GM12878 (cell line): Measurements from ENCODE around the gene UQCC2. TPM values are rescaled to one million over a fixed set of nuclear protein-coding genes. Genes with fewer than 3 reads are reported as not detected.

Experiments used
- ATAC-seq: fragments of 200-7000 bp; cut with Tn5 transposase; 3 replicates; pipeline ENCODE4 v1.9.1; 2020; ENCODE audit warnings: mild to moderate bottlenecking, moderate library complexity
- BruUV-seq: library from RNA; stranded (reverse); fragments of 400-500 nt; replicated peaks from 2 replicates; lab custom pipeline; 2021; lab: Mats Ljungman, UMichigan
- CTCF ChIA-PET: fragments of 300-600 bp; sonication (Branson Sonifier 250); formaldehyde crosslinking; extraction: SDS; loops from one replicate; lab custom pipeline; 2021; ENCODE audit warnings: inconsistent platforms; lab: Yijun Ruan, JAX
- POLR2A ChIA-PET: fragments of 350-600 bp; formaldehyde crosslinking; extraction: SDS; loops from one replicate; lab custom pipeline; 2021; ENCODE audit warnings: inconsistent platforms; lab: Charles Lee
- RAD21 ChIA-PET: fragments of 300-600 bp; sonication (Branson Sonifier 250); formaldehyde crosslinking; loops from one replicate; lab custom pipeline; 2023; ENCODE audit warnings: antibody characterized with exemption; ENCODE audit not compliant: unreplicated experiment; lab: Charles Lee
- SMC1A ChIA-PET: fragments of 300-600 bp; sonication (Branson Sonifier 250); formaldehyde crosslinking; loops from one replicate; lab custom pipeline; 2023; ENCODE audit not compliant: unreplicated experiment, uncharacterized antibody; lab: Charles Lee
- DNase-seq: peaks from one replicate; pipeline ENCODE4 v3.0.0-alpha.2; 2011; ENCODE audit warnings: low read depth, low spot score
- FAIRE-seq: peaks from 3 replicates; lab custom pipeline; 2011; peaks lifted over from hg19 to GRCh38; lab: Jason Lieb, UNC
- H2AFZ ChIP-seq: 2 replicates; pipeline ENCODE4 v1.6.0; 2011; ENCODE audit warnings: low read depth, low read length, control low read depth; ENCODE audit not compliant: control insufficient read depth
- H3K27ac ChIP-seq: 2 replicates; pipeline ENCODE4 v1.5.1; 2011; ENCODE audit warnings: control low read depth; ENCODE audit not compliant: control insufficient read depth, insufficient read depth
- H3K27me3 ChIP-seq, 2 experiments: replicated peaks in 1 of 2; 2 replicates each; pipeline versions ENCODE4 v1.6.0 to v1.6.1; 2011; ENCODE audit warnings: low read length in 1 of 2; ENCODE audit not compliant: control insufficient read depth in 2 of 2, insufficient read depth in 2 of 2
- H3K36me3 ChIP-seq, 2 experiments: 2 replicates each; pipeline ENCODE4 v1.5.1; 2011; ENCODE audit warnings: low read length in 1 of 2; ENCODE audit not compliant: control insufficient read depth in 2 of 2, insufficient read depth in 2 of 2
- H3K4me1 ChIP-seq: 2 replicates; pipeline ENCODE4 v1.6.1; 2011; ENCODE audit warnings: mild to moderate bottlenecking, low read length, moderate library complexity, mixed read lengths; ENCODE audit not compliant: control insufficient read depth, insufficient read depth
- H3K4me2 ChIP-seq: 2 replicates; pipeline ENCODE4 v1.6.0; 2011; ENCODE audit warnings: control low read depth; ENCODE audit not compliant: control insufficient read depth, insufficient read depth
- H3K4me3 ChIP-seq: fragments of 200-600 bp; sonication (generic); 2 replicates; pipeline ENCODE4 v1.5.1; 2016
- H3K79me2 ChIP-seq: 2 replicates; pipeline ENCODE4 v1.6.0; 2011; ENCODE audit warnings: low read length; ENCODE audit not compliant: control insufficient read depth, insufficient read depth
- H3K9ac ChIP-seq: 2 replicates; pipeline ENCODE4 v1.8.0; 2011; ENCODE audit warnings: low read length, control low read depth, mixed read lengths; ENCODE audit not compliant: control insufficient read depth, insufficient read depth
- H3K9me3 ChIP-seq: replicated peaks from 3 replicates; pipeline ENCODE4 v1.5.1; 2011; ENCODE audit warnings: mild to moderate bottlenecking, low read length; ENCODE audit not compliant: control insufficient read depth, insufficient read depth
- H4K20me1 ChIP-seq: 2 replicates; pipeline ENCODE4 v1.6.0; 2011; ENCODE audit not compliant: control insufficient read depth, insufficient read depth
- BHLHE40 ChIP-seq, 2 experiments: fragments of 450-650 bp in 1 of 2; IDR thresholded peaks; 2 replicates each; pipeline ENCODE4 v1.6.1; 2011 to 2017; ENCODE audit warnings: low read depth in 2 of 2, borderline replicate concordance in 1 of 2, improper control_type of control experiment in 1 of 2, low read length in 1 of 2, mild to moderate bottlenecking in 1 of 2
- RAD21 ChIP-seq: IDR thresholded peaks from 2 replicates; pipeline ENCODE4 v1.6.1; 2011; ENCODE audit warnings: mild to moderate bottlenecking, low read depth, low read length, moderate library complexity; ENCODE audit not compliant: insufficient read depth
- RUNX3 ChIP-seq: IDR thresholded peaks from 2 replicates; pipeline ENCODE4 v1.6.1; 2012; ENCODE audit warnings: low read length, inconsistent platforms
- SIN3A ChIP-seq: IDR thresholded peaks from 2 replicates; pipeline ENCODE4 v1.6.1; 2012; ENCODE audit warnings: low read depth, low read length, improper control_type of control experiment
- SMARCA5 ChIP-seq: fragments of 450-650 bp; IDR thresholded peaks from 2 replicates; pipeline ENCODE4 v1.6.1; 2017; ENCODE audit warnings: mild to moderate bottlenecking
- SUZ12 ChIP-seq: fragments of 200-600 bp; sonication (generic); IDR thresholded peaks from one replicate; pipeline ENCODE4 v1.6.1; 2018; ENCODE audit warnings: antibody characterized with exemption, mild to moderate bottlenecking; ENCODE audit not compliant: unreplicated experiment
- ZNF217 ChIP-seq: fragments of 450-650 bp; IDR thresholded peaks from 2 replicates; pipeline ENCODE4 v1.6.1; 2017; ENCODE audit warnings: antibody characterized with exemption, mild to moderate bottlenecking
- ZNF24 ChIP-seq: fragments of 450-650 bp; IDR thresholded peaks from 2 replicates; pipeline ENCODE4 v1.6.1; 2017; ENCODE audit warnings: antibody characterized with exemption, mild to moderate bottlenecking
- ZNF622 ChIP-seq: fragments of 450-650 bp; IDR thresholded peaks from 2 replicates; pipeline ENCODE4 v1.6.1; 2017; ENCODE audit warnings: mild to moderate bottlenecking, inconsistent platforms
- WGBS: methylation state at CpG from one replicate; pipeline ENCODE4 v1.1.6; 2016; ENCODE audit warnings: low lambda C conversion rate; ENCODE audit not compliant: insufficient replicate concordance, insufficient coverage; ENCODE audit errors: missing lambda C conversion rate; 5-methylcytosine and 5-hydroxymethylcytosine counted together
- in situ Hi-C: fragments of 300-500 bp; cut with MboI; formaldehyde crosslinking; loops from 9 replicates; pipeline ENCODE4 v1.14.3; 2018; ENCODE audit warnings: mixed read lengths
- intact Hi-C: fragments of 100-400 bp; cut with micrococcal nuclease; formaldehyde crosslinking; loops from one replicate; pipeline ENCODE4 v1.14.2; 2022; ENCODE audit not compliant: unreplicated experiment
- polyA plus RNA-seq, 11 experiments: library from polyadenylated mRNA; depleted of rRNA in 4 of 11; unstranded in 6 of 11; stranded (reverse) in 5 of 11; fragments of >200 nt; fragmentation: Nextera tagmentation in 4 of 11; fragmentation: Illumina TruSeq in 1 of 11; extraction: Ambion mirVana in 4 of 11; extraction: Trizol in 1 of 11; gene quantifications; 1 replicate in 1 of 11; 2 replicates in 10 of 11; pipeline versions ENCODE4 v1.2.1 to v1.2.3, GENCODE V29; 2011 to 2016; ENCODE audit warnings: inconsistent platforms in 2 of 11, missing spikeins in 2 of 11, low read depth in 1 of 11
- total RNA-seq, 4 experiments: library from RNA; depleted of rRNA in 3 of 4; stranded (reverse); fragments of >200 nt in 3 of 4; fragmentation: Illumina TruSeq in 1 of 4; extraction: Trizol in 1 of 4; gene quantifications; 2 replicates each; pipeline versions ENCODE4 v1.2.1 to v1.2.3, GENCODE V29; 2013 to 2021
- TF ChIP-seq, protein P1 (sequence below), 3 experiments: IDR thresholded peaks in 2 of 3; conservative IDR thresholded peaks in 1 of 3; 2 replicates each; pipeline ENCODE4 v1.5.1; 2011; ENCODE audit warnings: low read depth in 3 of 3, low read length in 3 of 3, mild to moderate bottlenecking in 3 of 3, control low read depth in 2 of 3, moderate library complexity in 2 of 3, inconsistent platforms in 1 of 3, mixed read lengths in 1 of 3; ENCODE audit not compliant: control insufficient read depth in 2 of 3, insufficient read depth in 1 of 3; ENCODE audit errors: extremely low read depth in 1 of 3

UQCC2 gene
- total and polyA plus RNA-seq, 10 of the 15 experiments (the other 5 are each of a cell fraction or from before 2014, with no cell fraction given) = 40.6 to 478 (median 71.2) TPM

DNA sequence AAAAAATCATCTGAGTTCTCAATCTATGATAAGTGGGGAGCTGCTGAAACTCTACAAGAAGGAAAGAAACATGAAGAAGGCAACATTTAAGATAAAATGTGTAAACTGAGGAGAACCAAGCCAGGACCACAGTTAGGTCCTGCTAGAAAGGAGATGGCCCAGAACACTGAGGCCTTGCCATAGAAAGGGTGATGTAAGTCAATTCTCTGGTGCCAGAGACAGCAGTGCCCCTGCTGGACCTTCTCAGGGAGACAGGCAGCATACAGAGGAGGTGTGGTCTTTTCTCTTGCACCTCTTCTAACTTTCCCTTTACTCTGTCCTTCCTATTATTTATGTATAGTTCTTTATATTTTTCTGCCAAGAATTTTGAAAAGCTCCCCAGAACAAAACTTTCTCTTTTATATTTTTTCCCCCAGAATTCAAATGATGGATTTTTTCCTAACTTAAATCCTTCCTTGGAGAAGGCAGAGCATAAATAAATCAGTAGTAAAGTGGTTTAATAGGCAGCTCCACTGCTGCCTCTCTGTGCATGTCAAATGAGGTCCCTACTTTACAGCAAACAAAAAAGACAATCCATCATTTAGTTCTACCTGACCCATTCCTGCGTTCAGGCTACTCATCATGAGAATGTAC, 9.0 kb downstream of the UQCC2 start:
- ChIA-PET POLR2A (no interaction called here), RAD21 (interaction anchor here (1.4 kb wide), 1 partner anchor 113 kb away, joined by 3 read pairs; no protein-coding TSS in a partner anchor), CTCF (interaction anchor here (0.6 to 4.3 kb wide), 8 partner anchors 9 to 1217 kb away, joined by 3 to 110 read pairs (median 4); partner anchors contain the start of genes BAK1 and UQCC2), SMC1A (interaction anchor here (0.7 to 3.8 kb wide), 2 partner anchors 9 to 81 kb away, joined by 4 to 27 read pairs; partner anchors contain the start of gene UQCC2)
- ATAC-seq (peak; percentile 89), FAIRE-seq (no peak), DNase-seq (no peak)
- intact Hi-C loops (no loop called here), in situ Hi-C loops (loop anchor here (5.0 kb wide), 1 partner anchor 115 kb away; no protein-coding TSS in a partner anchor)
- peaks cover 5 to 14% of the 10 kb centered on the region in 2 experiments for H3K36me3 ChIP-seq
- H3K4me3 ChIP-seq = no peak overlapping the region
- no peak overlapping the region for H3K4me2 ChIP-seq
- no peaks in the 10 kb centered on the region; the same call in 1 of the 2 replicates for H4K20me1 ChIP-seq
- H3K9ac ChIP-seq = no peak overlapping the region
- TF ChIP-seq, protein P1, sequence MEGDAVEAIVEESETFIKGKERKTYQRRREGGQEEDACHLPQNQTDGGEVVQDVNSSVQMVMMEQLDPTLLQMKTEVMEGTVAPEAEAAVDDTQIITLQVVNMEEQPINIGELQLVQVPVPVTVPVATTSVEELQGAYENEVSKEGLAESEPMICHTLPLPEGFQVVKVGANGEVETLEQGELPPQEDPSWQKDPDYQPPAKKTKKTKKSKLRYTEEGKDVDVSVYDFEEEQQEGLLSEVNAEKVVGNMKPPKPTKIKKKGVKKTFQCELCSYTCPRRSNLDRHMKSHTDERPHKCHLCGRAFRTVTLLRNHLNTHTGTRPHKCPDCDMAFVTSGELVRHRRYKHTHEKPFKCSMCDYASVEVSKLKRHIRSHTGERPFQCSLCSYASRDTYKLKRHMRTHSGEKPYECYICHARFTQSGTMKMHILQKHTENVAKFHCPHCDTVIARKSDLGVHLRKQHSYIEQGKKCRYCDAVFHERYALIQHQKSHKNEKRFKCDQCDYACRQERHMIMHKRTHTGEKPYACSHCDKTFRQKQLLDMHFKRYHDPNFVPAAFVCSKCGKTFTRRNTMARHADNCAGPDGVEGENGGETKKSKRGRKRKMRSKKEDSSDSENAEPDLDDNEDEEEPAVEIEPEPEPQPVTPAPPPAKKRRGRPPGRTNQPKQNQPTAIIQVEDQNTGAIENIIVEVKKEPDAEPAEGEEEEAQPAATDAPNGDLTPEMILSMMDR (IDR thresholded peaks at IDR 0.05 in 2 of 3, conservative IDR thresholded peaks at IDR 0.05 in 1 of 3; ENCODE audit: control insufficient read depth in 2 of 3, extremely low read depth in 1 of 3, insufficient read depth in 1 of 3, low read depth in 3 of 3, low read length in 3 of 3) = peak; percentile 38 to 66 (median 59)
- TF ChIP-seq SIN3A (no peak), SMARCA5 (no peak), BHLHE40 (IDR thresholded peaks at IDR 0.05; ENCODE audit: borderline replicate concordance in 1 of 2, low read depth in 2 of 2, low read length in 1 of 2) (no peak), SUZ12 (no peak), ZNF217 (no peak), RUNX3 (no peak), ZNF622 (no peak), RAD21 (0 out of 2 replicates have a peak, but pooled peaks have one; percentile 18), ZNF24 (no peak)
- no peaks in the 10 kb centered on the region for H3K79me2 ChIP-seq
- no peaks in the 10 kb centered on the region for H3K27me3 ChIP-seq
- 56% methylated on average over 1 of the region's 1 CpG for WGBS
- no peaks in the 10 kb centered on the region for H3K9me3 ChIP-seq
- no TSS peak for BruUV-seq
- H3K27ac ChIP-seq = no peak overlapping the region
- no peak overlapping the region for H2AFZ ChIP-seq
- peaks cover 6% of the 10 kb centered on the region for H3K4me1 ChIP-seq
